GM19463 (cell line): ENCODE data around the gene KLHDC1.
"Not testable (repeated sequence)": the region's sequence is repeated elsewhere in the genome, so short reads cannot be mapped to it uniquely, and the experiment has no call there.

Experiments used
- ATAC-seq: cut with Tn5 transposase; IDR thresholded peaks from one replicate; pipeline ENCODE4 v1.9.1; 2021; ENCODE audit warnings: mild to moderate bottlenecking, moderate library complexity; ENCODE audit not compliant: unreplicated experiment

The KLHDC1 gene

DNA sequence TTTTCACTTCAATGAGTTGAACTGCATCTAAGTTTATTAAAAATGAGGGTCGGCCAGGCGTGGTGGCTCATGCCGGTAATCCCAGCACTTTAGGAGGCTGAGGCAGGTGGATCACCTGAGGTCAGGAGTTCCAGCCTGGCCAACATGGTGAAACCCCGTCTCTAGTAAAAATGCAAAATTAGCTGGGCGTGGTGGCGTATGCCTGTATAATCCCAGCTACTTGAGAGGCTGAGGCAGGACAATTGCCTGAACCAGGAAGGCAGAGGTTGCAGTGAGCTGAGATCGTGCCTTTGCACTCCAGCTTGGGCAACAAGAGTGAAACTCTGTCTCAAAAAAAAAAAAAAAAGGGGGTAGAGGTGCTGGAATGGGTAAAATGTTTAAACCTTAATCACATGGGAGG, 88.1 kb downstream of the KLHDC1 start:
- ATAC-seq = not testable (repeated sequence)

DNA sequence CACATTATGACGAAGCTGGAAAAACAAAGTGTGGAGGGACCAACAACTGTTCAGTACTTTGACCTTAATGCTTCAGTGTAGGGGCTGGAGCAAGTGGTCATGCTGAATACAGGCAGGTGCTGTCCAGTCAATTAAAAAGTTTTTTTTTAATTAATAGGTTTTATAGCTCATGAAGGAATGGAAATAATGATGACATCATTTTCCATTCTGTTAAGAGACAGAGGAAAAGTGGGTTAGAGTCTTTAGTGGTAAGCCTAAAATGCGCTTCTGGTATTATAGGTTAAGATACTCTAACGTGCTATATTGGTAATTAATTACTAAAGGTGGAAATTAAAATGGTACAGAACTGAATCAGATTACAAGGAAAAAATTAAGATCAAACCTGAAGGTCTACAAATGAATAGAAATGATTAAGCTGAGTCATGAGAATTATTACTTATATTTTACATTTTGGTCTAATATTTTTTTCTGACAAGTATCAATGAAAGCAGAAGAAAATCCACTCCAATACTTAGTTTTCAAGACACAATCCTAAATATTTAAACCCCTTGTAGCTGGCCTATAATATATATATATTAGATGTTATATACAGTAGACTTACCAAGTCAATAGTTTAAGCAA, 90.6 kb downstream of the KLHDC1 start:
- no peak for ATAC-seq

DNA sequence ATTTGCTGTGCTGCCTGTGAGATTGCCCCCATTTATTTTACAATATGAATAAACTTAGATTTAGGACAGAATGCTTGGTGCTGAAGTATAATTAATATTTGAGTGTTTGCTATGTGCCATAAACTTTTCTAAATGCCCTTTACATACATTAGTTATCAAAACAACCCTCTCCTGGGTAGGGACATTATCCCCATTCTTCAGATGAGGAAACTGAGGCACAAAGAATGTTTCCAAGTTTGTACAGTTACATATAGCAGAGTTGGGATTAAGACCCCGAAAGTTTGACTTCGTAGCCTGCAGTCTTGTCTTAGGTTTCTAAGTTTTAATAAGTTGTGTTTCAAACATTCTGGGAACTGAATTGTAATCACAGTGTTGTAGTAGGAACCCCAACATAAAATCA, 93.4 kb downstream of the KLHDC1 start:
- no peak for ATAC-seq

DNA sequence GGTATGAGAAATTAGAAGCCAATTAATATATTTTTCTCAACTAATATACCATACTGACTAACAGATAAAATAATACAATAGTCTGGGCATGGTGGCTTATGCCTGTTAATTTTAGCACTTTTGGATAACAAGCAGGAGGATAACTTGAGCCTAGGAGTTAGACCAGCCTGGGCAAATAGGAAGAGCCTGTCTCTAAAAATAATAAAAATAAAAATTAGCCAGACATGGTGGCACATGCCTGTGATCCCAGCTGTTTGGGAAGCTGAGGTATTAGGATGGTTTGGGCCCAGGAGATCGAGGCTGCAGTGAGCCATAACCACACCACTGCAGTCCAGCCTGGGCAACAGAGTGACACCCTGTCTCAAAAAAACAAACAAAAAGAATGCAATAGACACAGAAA, 99.7 kb downstream of the KLHDC1 start:
- no peak for ATAC-seq

DNA sequence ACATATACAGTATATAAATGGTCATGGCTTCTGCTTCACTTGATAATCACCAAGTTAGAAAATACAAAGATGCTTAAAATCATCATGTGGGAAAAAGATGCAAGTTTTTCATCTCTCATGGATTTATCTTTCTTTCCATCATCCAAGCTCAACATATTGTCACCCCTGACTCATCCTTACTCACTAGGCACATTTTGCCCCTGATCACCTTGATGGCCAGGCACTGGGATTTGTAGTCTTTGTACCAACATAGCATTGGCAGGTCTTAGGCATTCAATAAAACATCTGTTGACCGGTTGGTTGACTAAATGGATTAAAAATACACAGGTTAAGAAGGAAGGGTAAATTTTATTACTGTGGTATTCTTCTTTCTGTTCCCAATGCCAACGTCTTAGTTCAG, 103.1 kb downstream of the KLHDC1 start:
- no peak for ATAC-seq
